ENCODE results near the gene KCMF1. TPM values are rescaled to one million over a fixed set of nuclear protein-coding genes. Genes with fewer than 3 reads are reported as not detected.

The KCMF1 gene
- total RNA-seq, 1 donor from 2014 or later, result 62.1 TPM

GRCh38 chr2:85089585-85089984 is 118.6 kb downstream of the KCMF1 start:
- Mint-ChIP-seq H3K27me3 (no peaks in the 10 kb centered on the region), H3K36me3 (ENCODE audit: insufficient read depth) (no peaks in the 10 kb centered on the region), H3K4me1 (ENCODE audit: low read depth) (no peaks in the 10 kb centered on the region), H3K9me3 (ENCODE audit: low read depth) (peaks cover 2% of the 10 kb centered on the region), H3K27ac (no peak overlapping the region), H3K4me3 (ENCODE audit: low read depth) (no peak overlapping the region)
- no peak for TF ChIP-seq CTCF (IDR thresholded peaks at IDR 0.05; ENCODE audit: unreplicated experiment)
- no peak for DNase-seq (ENCODE audit: low spot score, unreplicated experiment)

- Mint-ChIP-seq H3K9me3 (ENCODE audit: low read depth) (peaks cover 3% of the 10 kb centered on the region), H3K4me3 (ENCODE audit: low read depth) (no peak overlapping the region), H3K4me1 (ENCODE audit: low read depth) (no peaks in the 10 kb centered on the region), H3K27ac (no peak overlapping the region), H3K27me3 (no peaks in the 10 kb centered on the region), H3K36me3 (ENCODE audit: insufficient read depth) (no peaks in the 10 kb centered on the region)
- no peak for TF ChIP-seq CTCF (IDR thresholded peaks at IDR 0.05; ENCODE audit: unreplicated experiment)
- no peak for DNase-seq (ENCODE audit: low spot score, unreplicated experiment)
Observed at GRCh38 chr2:85091838-85092237, 120.9 kb downstream of the KCMF1 start.

- DNase-seq (ENCODE audit: low spot score, unreplicated experiment), result no peak
- H3K4me1 Mint-ChIP-seq (ENCODE audit: low read depth), result no peaks in the 10 kb centered on the region
- no peak overlapping the region for H3K4me3 Mint-ChIP-seq (ENCODE audit: low read depth)
- H3K27ac Mint-ChIP-seq, result no peak overlapping the region
- H3K36me3 Mint-ChIP-seq (ENCODE audit: insufficient read depth), result no peaks in the 10 kb centered on the region
- TF ChIP-seq CTCF (IDR thresholded peaks at IDR 0.05; ENCODE audit: unreplicated experiment), result no peak
- H3K27me3 Mint-ChIP-seq, result no peaks in the 10 kb centered on the region
- H3K9me3 Mint-ChIP-seq (ENCODE audit: low read depth), result peaks cover 3% of the 10 kb centered on the region
Observed at GRCh38 chr2:85095094-85095493, 124.1 kb downstream of the KCMF1 start.

- TF ChIP-seq CTCF (IDR thresholded peaks at IDR 0.05; ENCODE audit: unreplicated experiment), result no peak
- H3K36me3 Mint-ChIP-seq (ENCODE audit: insufficient read depth), result no peaks in the 10 kb centered on the region
- no peak overlapping the region for H3K4me3 Mint-ChIP-seq (ENCODE audit: low read depth)
- peaks cover 3% of the 10 kb centered on the region for H3K9me3 Mint-ChIP-seq (ENCODE audit: low read depth)
- H3K4me1 Mint-ChIP-seq (ENCODE audit: low read depth), result no peaks in the 10 kb centered on the region
- H3K27me3 Mint-ChIP-seq, result no peaks in the 10 kb centered on the region
- DNase-seq (ENCODE audit: low spot score, unreplicated experiment), result no peak
- no peak overlapping the region for H3K27ac Mint-ChIP-seq
Observed at GRCh38 chr2:85096616-85097015, 125.7 kb downstream of the KCMF1 start.

GRCh38 chr2:85104228-85104627 is 133.3 kb downstream of the KCMF1 start:
- Mint-ChIP-seq H3K27ac (no peak overlapping the region), H3K36me3 (ENCODE audit: insufficient read depth) (no peaks in the 10 kb centered on the region), H3K4me3 (ENCODE audit: low read depth) (no peak overlapping the region), H3K4me1 (ENCODE audit: low read depth) (no peaks in the 10 kb centered on the region), H3K27me3 (no peaks in the 10 kb centered on the region), H3K9me3 (ENCODE audit: low read depth) (peaks cover 4% of the 10 kb centered on the region)
- no peak for DNase-seq (ENCODE audit: low spot score, unreplicated experiment)
- TF ChIP-seq CTCF (IDR thresholded peaks at IDR 0.05; ENCODE audit: unreplicated experiment), result no peak
